WTC11 (cell line): Measurements from ENCODE around the gene RUNX2. TPM values are rescaled to one million over a fixed set of nuclear protein-coding genes. Genes with fewer than 3 reads are reported as not detected.

Experiments used
- ATAC-seq: fragments of 200-7000 bp; cut with Tn5 transposase; 2 replicates; pipeline ENCODE4 v1.10.0; 2021; ENCODE audit warnings: mild to moderate bottlenecking, moderate library complexity
- CTCF ChIA-PET: fragments of 300-600 bp; sonication (Branson Sonifier 250); formaldehyde crosslinking; loops from one replicate; lab custom pipeline; 2021; ENCODE audit warnings: antibody characterized with exemption; lab: Charles Lee
- POLR2A ChIA-PET: fragments of 350-600 bp; sonication (Branson Sonifier 250); formaldehyde crosslinking; loops from one replicate; lab custom pipeline; 2021; ENCODE audit warnings: antibody characterized with exemption; lab: Charles Lee
- DNase-seq: peaks from one replicate; pipeline ENCODE4 v3.0.0; 2021; ENCODE audit warnings: low spot score
- H3K27ac Mint-ChIP-seq: 2 replicates; pipeline ENCODE4 v1.8.0; 2021; ENCODE audit warnings: mixed read lengths
- H3K27me3 Mint-ChIP-seq: 2 replicates; pipeline ENCODE4 v1.8.0; 2021; ENCODE audit warnings: low read depth, mild to moderate bottlenecking, moderate library complexity, mixed read lengths
- H3K36me3 Mint-ChIP-seq: 2 replicates; pipeline ENCODE4 v1.8.0; 2021; ENCODE audit warnings: mixed read lengths
- H3K4me1 Mint-ChIP-seq: 2 replicates; pipeline ENCODE4 v1.8.0; 2022; ENCODE audit warnings: mixed read lengths
- H3K4me3 Mint-ChIP-seq: 2 replicates; pipeline ENCODE4 v1.8.0; 2021; ENCODE audit warnings: mild to moderate bottlenecking, moderate library complexity, mixed read lengths
- H3K9me3 Mint-ChIP-seq: 2 replicates; pipeline ENCODE4 v1.8.0; 2021; ENCODE audit warnings: mixed read lengths
- CTCF ChIP-seq: fragments of 200-600 bp; IDR thresholded peaks from 2 replicates; pipeline ENCODE4 v1.8.0; 2022; ENCODE audit warnings: antibody characterized with exemption
- ESRRA ChIP-seq: sonication (generic); formaldehyde crosslinking; IDR thresholded peaks from 2 replicates; pipeline ENCODE4 v1.8.1; 2022; ENCODE audit warnings: mild to moderate bottlenecking, missing genetic modification reagents, borderline replicate concordance
- FOXP1 ChIP-seq: sonication (generic); formaldehyde crosslinking; IDR thresholded peaks from 2 replicates; pipeline ENCODE4 v1.8.0; 2022; ENCODE audit warnings: missing genetic modification reagents, mild to moderate bottlenecking, moderate library complexity, borderline replicate concordance
- GRHL2 ChIP-seq: fragments of 250-450 bp; sonication (Bioruptor Pico); IDR thresholded peaks from 2 replicates; pipeline ENCODE4 v1.8.0; 2022; ENCODE audit warnings: mild to moderate bottlenecking, moderate library complexity; ENCODE audit not compliant: insufficient replicate concordance, severe bottlenecking
- MAX ChIP-seq: sonication (generic); formaldehyde crosslinking; IDR thresholded peaks from 2 replicates; pipeline ENCODE4 v1.8.0; 2022; ENCODE audit warnings: mild to moderate bottlenecking, missing genetic modification reagents
- NFATC4 ChIP-seq: fragments of 250-450 bp; sonication (Bioruptor Pico); IDR thresholded peaks from 2 replicates; pipeline ENCODE4 v1.9.0; 2021; ENCODE audit warnings: mild to moderate bottlenecking
- OVOL2 ChIP-seq: fragments of 250-450 bp; sonication (Bioruptor Pico); IDR thresholded peaks from 2 replicates; pipeline ENCODE4 v1.9.0; 2021; ENCODE audit warnings: mild to moderate bottlenecking, borderline replicate concordance
- PRDM15 ChIP-seq: sonication (generic); formaldehyde crosslinking; IDR thresholded peaks from 2 replicates; pipeline ENCODE4 v1.8.0; 2022; ENCODE audit warnings: missing genetic modification reagents
- USF2 ChIP-seq: sonication (generic); formaldehyde crosslinking; IDR thresholded peaks from 2 replicates; pipeline ENCODE4 v1.8.1; 2023; ENCODE audit warnings: mild to moderate bottlenecking, missing genetic modification reagents, moderate library complexity
- ZNF138 ChIP-seq: sonication (generic); formaldehyde crosslinking; conservative IDR thresholded peaks from 2 replicates; pipeline ENCODE4 v1.8.1; 2022; ENCODE audit warnings: mild to moderate bottlenecking, moderate library complexity, missing genetic modification reagents
- ZNF671 ChIP-seq: fragments of 250-450 bp; sonication (Bioruptor Pico); IDR thresholded peaks from 2 replicates; pipeline ENCODE4 v1.8.0; 2021; ENCODE audit warnings: mild to moderate bottlenecking
- total RNA-seq: library from RNA; stranded (reverse); gene quantifications from 3 replicates; pipeline ENCODE4 v1.2.3, GENCODE V29; 2021
- TF ChIP-seq, protein P1 (sequence below): fragments of 250-450 bp; sonication (Bioruptor Pico); IDR thresholded peaks from 2 replicates; pipeline ENCODE4 v1.8.0; 2021; ENCODE audit warnings: mild to moderate bottlenecking
- TF ChIP-seq, protein P2 (sequence below): sonication (generic); formaldehyde crosslinking; IDR thresholded peaks from 2 replicates; pipeline ENCODE4 v1.8.1; 2023; ENCODE audit warnings: mild to moderate bottlenecking, missing genetic modification reagents, borderline replicate concordance

Gene RUNX2
- total RNA-seq, 1 experiment from 2014 or later, result 0.28 TPM

DNA sequence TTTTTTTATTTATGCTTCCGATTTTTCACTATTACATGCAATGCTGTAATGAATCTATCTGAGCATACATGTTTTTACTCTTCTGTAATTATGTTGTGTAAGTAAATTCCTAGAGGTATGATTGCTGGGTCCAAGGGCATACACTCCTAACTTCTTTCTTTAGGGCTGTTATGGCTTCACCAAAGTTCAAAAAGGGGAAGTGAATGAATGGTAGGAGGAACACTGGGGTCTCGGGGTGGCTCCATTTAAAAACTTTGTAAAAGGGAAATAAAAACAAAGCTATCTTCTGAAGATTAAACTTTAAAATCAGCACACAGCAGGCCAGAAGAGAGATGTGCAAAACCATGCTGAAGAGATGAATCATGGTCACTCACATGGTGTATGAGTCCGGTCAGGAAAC, 338.7 kb downstream of the RUNX2 start (continued):
- TF ChIP-seq OVOL2 (CRISPR knock-in tag) (no peak), CTCF (no peak)
- TF ChIP-seq, protein P1, sequence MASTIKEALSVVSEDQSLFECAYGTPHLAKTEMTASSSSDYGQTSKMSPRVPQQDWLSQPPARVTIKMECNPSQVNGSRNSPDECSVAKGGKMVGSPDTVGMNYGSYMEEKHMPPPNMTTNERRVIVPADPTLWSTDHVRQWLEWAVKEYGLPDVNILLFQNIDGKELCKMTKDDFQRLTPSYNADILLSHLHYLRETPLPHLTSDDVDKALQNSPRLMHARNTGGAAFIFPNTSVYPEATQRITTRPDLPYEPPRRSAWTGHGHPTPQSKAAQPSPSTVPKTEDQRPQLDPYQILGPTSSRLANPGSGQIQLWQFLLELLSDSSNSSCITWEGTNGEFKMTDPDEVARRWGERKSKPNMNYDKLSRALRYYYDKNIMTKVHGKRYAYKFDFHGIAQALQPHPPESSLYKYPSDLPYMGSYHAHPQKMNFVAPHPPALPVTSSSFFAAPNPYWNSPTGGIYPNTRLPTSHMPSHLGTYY (CRISPR knock-in tag), result no peak
- TF ChIP-seq, all 79 proteins: peak for 0

GRCh38 chr6:45667300-45667699, 339.2 kb downstream of the RUNX2 start:
- no peaks in the 10 kb centered on the region for H3K9me3 Mint-ChIP-seq
- CTCF ChIA-PET, result interaction anchor here (0.9 to 2.7 kb wide), 3 partner anchors 47 to 1037 kb away, joined by 3 to 8 read pairs (median 3); no protein-coding TSS in a partner anchor
- H3K4me3 Mint-ChIP-seq, result no peak overlapping the region
- peaks cover 38% of the 10 kb centered on the region for H3K27me3 Mint-ChIP-seq
- no peak overlapping the region for H3K27ac Mint-ChIP-seq
- H3K36me3 Mint-ChIP-seq, result no peaks in the 10 kb centered on the region
- TF ChIP-seq NFATC4 (CRISPR knock-in tag), result no peak
- no peak for TF ChIP-seq FOXP1
- TF ChIP-seq USF2 (CRISPR knock-in tag), result no peak
- no peak for TF ChIP-seq ZNF138 (CRISPR knock-in tag)
- TF ChIP-seq PRDM15 (CRISPR knock-in tag), result no peak
- TF ChIP-seq GRHL2 (CRISPR knock-in tag), result no peak
- TF ChIP-seq ZNF671 (CRISPR knock-in tag), result no peak
- TF ChIP-seq OVOL2 (CRISPR knock-in tag), result no peak
- TF ChIP-seq ESRRA (CRISPR knock-in tag), result no peak
- TF ChIP-seq MAX (CRISPR knock-in tag), result no peak
- TF ChIP-seq, protein P2, sequence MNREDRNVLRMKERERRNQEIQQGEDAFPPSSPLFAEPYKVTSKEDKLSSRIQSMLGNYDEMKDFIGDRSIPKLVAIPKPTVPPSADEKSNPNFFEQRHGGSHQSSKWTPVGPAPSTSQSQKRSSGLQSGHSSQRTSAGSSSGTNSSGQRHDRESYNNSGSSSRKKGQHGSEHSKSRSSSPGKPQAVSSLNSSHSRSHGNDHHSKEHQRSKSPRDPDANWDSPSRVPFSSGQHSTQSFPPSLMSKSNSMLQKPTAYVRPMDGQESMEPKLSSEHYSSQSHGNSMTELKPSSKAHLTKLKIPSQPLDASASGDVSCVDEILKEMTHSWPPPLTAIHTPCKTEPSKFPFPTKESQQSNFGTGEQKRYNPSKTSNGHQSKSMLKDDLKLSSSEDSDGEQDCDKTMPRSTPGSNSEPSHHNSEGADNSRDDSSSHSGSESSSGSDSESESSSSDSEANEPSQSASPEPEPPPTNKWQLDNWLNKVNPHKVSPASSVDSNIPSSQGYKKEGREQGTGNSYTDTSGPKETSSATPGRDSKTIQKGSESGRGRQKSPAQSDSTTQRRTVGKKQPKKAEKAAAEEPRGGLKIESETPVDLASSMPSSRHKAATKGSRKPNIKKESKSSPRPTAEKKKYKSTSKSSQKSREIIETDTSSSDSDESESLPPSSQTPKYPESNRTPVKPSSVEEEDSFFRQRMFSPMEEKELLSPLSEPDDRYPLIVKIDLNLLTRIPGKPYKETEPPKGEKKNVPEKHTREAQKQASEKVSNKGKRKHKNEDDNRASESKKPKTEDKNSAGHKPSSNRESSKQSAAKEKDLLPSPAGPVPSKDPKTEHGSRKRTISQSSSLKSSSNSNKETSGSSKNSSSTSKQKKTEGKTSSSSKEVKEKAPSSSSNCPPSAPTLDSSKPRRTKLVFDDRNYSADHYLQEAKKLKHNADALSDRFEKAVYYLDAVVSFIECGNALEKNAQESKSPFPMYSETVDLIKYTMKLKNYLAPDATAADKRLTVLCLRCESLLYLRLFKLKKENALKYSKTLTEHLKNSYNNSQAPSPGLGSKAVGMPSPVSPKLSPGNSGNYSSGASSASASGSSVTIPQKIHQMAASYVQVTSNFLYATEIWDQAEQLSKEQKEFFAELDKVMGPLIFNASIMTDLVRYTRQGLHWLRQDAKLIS (CRISPR knock-in tag), result no peak
- peaks cover 28% of the 10 kb centered on the region for H3K4me1 Mint-ChIP-seq
- DNase-seq, result no peak
- ATAC-seq, result peak; percentile 27
- POLR2A ChIA-PET, result no interaction called here
